LNCAP (cell line): ENCODE data around the gene GMIP.

Source experiments
- TF ChIP-seq, protein P1 (sequence below): fragments of 450-650 bp; IDR thresholded peaks from 2 replicates; pipeline ENCODE4 v1.5.1; 2017; ENCODE audit warnings: mild to moderate bottlenecking

GMIP gene

GRCh38 chr19:19654441-19654840, 11.0 kb upstream of the GMIP start:
- TF ChIP-seq, protein P1, sequence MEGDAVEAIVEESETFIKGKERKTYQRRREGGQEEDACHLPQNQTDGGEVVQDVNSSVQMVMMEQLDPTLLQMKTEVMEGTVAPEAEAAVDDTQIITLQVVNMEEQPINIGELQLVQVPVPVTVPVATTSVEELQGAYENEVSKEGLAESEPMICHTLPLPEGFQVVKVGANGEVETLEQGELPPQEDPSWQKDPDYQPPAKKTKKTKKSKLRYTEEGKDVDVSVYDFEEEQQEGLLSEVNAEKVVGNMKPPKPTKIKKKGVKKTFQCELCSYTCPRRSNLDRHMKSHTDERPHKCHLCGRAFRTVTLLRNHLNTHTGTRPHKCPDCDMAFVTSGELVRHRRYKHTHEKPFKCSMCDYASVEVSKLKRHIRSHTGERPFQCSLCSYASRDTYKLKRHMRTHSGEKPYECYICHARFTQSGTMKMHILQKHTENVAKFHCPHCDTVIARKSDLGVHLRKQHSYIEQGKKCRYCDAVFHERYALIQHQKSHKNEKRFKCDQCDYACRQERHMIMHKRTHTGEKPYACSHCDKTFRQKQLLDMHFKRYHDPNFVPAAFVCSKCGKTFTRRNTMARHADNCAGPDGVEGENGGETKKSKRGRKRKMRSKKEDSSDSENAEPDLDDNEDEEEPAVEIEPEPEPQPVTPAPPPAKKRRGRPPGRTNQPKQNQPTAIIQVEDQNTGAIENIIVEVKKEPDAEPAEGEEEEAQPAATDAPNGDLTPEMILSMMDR = no peak

DNA sequence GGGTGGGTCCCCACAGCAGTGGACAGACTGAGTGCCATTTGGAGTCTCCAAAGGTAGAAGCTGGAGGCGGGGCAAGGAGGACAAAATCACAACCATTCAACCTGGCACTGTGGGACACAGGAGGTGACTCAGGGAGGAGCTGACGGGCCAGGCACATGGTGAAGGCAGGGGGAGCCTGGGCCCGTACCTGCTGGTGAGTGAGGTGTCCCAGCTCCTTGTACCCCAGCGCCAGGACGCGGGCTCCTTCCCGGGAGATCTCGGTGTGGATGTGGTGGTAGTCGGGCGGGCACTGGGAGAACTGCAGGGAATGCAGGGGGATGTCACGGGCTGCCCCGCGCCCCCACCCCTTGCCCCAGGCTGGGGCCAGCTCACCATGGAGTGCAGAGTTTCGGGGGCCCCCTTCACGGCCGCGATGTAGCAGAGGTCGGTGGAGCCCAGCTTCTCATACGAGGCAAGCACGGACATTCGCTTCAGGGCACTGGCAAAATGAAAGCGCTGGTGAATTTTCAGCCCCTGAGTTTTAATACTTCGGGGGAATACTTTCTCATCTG, 10.2 kb upstream of the GMIP start:
- TF ChIP-seq, protein P1 = no peak

- TF ChIP-seq, protein P1 = no peak
These were observed 9.2 kb upstream of the GMIP start for GRCh38 chr19:19652482-19653295.

DNA sequence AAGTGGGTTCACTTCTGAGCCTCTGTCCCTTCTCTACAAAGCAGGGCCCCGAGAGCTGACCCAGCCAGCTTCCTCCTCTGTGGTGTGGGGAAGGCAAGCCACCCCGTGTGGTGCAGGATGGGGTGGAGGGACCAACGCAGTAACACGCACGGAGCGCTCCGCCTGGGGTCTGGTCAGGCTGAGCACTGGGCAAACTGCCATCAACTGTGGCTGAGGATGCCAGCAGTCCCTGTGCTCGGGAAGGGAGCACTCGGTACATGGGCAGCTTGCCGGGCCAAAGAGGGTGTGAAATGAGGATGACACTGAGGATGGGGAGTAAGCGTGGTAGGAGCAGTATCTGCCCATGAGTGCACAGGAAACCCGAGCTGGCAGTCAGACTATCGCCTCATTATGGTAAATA, 7.6 kb upstream of the GMIP start:
- TF ChIP-seq, protein P1 = no peak

DNA sequence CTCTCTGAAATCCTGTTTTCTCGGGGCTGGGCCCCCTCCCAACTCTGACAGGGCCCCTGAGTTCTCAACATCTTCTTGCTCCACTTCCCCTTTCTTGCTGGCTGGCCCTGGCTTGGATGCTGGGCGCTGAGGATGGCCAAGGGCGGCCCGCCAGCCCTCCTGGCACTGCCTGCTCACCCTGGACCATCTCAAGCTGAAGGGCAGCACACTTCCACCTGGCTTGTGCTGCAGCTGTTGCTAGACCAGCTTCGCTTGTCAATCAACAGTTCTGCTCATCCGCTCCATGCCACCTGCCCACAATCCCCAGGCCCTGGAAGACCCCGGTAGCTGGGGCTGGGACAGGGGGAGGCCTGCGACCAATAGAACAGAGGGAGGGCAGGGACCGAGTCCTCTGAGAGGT, 6.9 kb upstream of the GMIP start:
- TF ChIP-seq, protein P1 = no peak

- TF ChIP-seq, protein P1 = no peak
These were observed 6.1 kb upstream of the GMIP start for GRCh38 chr19:19649580-19649995.

GRCh38 chr19:19649155-19649554, 5.7 kb upstream of the GMIP start:
- TF ChIP-seq, protein P1 = no peak
